Right lung (tissue), 5 donors: ENCODE data around the gene ARMH1. TPM values are rescaled to one million over a fixed set of nuclear protein-coding genes. Genes with fewer than 3 reads are reported as not detected.
A peak's percentile ranks its signal among the peaks of the same experiment; 100 is the strongest.
"Not testable (repeated sequence)": the region's sequence is repeated elsewhere in the genome, so short reads cannot be mapped to it uniquely, and the experiment has no call there.

Experiments
- DNase-seq, 2 donors: peaks; one replicate each; pipeline ENCODE4 v3.0.0-alpha.2; 2013
- polyA plus RNA-seq, 5 donors: library from polyadenylated mRNA; unstranded; fragments of 120-200 nt; gene quantifications; one replicate each; pipeline versions ENCODE4 v1.2.1 to v1.2.3, GENCODE V29; 2013; ENCODE audit warnings: inconsistent platforms in 1 of 5, low replicate concordance in 1 of 5; ENCODE audit not compliant: insufficient read length in 5 of 5, insufficient read depth in 1 of 5

Gene ARMH1
- polyA plus RNA-seq, 5 donors, result 5.1 to 7.7 (median 6.6) TPM

DNA sequence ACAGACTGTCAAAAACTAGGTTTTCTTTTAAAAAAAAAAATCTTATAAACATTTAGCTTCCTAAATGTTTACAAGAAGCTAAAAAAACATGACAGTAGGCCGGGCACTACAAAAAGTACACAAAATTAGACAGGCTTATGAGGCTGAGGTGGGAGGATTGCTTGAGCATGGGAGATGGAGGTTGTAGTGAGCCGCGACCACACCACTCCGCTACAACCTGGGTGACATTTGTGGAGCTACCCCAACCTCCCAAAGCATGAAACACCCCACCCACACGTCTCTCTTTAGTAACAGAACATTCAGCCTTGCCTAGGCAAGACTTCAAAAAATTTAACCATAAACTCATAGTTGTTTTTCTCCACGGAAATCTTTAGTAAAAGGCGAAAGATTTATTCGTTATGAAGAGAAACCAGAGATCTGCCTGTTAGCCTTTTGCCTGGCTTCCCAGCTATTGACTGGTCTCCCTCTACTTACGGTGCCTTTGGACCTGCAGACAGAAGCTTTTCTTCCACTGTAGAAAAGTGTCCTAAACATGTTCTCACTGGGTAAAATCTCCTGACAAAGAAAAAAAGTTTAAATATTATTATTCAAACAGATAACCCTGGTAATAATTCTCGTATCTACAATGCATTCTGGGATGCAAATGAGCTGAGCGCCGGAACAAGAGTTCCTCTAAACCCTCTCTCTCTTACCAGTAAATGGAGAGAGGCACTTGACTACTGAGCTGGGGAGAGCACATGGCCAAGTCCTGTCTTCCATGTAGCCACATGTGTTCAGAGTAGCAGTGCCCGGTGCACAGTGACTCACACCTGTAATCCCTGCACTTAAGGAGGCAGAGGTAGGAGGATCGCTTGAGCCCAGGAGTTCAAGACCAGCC is 47.2 kb downstream of the ARMH1 start:
- DNase-seq, result peak; percentile 45 to 58

GRCh38 chr1:44723064-44723463 is 48.5 kb downstream of the ARMH1 start:
- no peak for DNase-seq

DNA sequence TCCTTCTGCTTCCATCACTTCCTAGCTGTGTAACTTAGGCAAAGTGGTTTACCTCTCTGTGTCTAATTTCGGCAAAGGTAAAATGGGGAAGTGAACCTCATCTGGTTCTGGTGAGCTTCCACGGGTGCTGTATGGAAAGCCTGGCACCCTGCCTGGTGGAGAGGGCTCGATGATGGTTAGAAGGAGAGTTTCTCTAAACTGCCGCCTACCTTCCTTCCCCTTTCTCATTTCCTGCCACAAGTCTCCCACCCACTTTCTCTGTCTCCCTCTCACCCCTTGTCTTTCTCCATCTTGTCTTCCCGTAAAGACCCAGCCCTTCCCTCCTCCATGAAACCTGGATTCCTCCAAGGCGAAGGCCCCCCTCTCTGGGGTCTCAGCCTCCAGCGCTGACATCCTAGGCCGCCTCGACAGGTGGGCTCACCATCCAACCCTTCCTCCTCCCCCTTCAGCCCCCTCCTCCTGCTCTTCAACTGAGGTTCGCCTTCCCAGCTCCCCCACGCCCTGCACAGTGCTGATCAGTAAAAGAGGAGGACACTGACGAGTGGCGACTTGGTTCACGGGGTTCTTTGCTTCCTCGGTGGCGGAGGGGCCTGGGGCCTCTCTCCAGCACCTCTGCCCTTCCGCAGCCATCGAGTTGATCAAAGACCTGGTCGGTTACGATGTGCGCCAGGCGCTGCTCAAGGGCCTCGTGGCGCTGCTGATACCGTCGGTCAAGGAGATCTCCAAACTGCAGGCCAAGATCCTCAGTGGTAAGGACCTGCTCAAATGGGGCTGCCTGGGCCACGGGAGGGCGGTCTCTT is 49.2 kb downstream of the ARMH1 start:
- DNase-seq, result no peak

- no peak for DNase-seq
These were observed 49.9 kb downstream of the ARMH1 start for GRCh38 chr1:44724296-44724954.

GRCh38 chr1:44724955-44725698 is 50.6 kb downstream of the ARMH1 start:
- no peak for DNase-seq

DNA sequence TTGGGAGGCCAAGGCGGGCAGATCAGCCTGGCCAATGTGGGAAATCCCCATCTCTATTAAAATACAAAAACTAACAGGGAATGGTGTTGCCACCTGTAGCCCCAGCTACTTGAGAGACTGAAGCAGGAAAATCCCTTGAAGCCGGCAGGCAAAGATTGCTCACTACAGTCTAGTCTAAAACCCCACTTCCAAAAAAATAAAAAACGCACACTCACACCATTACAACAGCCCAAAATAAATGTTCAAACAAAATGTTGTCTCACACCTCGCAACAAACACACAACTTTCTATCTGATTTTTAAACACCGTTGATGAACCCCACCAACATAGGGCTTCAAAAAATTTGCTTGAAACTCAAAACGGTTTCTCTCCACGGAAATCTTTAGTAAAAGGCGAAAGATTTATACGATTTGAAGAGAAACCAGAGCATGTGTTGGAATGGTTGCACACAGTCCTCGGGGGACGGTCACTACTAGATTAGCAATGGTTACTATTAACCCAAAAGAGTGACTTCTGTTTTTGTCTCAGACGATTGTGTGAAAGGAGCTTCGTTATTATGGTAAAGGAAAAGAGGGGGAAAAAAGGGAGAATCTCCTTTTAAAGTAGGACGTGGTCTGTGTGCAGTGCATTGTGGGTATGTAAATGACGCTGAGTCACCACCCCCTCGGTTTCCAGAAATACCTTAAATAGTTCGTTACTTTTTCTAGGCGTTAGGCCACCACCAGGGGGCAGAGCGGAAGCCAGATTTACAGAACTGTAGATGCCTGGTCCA is 56.4 kb downstream of the ARMH1 start, which contains the start of gene RNU5D-1:
Gene RNU5D-1 (minus strand): TSS at position 430 of the 772 bp plus-strand sequence.
- peak; percentile 93 to 96 for DNase-seq

- DNase-seq, result no peak
These were observed 58.9 kb downstream of the ARMH1 start for GRCh38 chr1:44733365-44733764.

DNA sequence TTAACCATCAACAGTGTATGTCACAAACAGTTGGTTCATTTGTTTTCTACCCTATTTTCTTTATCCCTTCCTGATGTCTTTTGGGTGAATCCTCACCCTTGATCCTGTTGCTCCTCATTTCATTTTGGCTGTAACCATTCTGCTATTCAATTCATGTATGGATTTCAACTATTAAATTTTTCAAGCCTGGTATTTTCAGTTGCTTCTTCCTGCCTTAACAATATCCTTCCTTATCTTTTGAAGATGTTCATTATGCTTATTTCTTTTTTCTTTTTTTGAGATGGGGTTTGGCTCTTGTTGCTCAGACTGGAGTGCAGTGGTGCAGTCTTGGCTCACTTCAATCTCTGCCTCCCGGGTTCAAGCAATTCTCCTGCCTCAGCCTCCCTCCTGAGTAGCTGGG is 59.3 kb downstream of the ARMH1 start:
- DNase-seq, result no peak

GRCh38 chr1:44735992-44736391 is 61.5 kb downstream of the ARMH1 start:
- no peak for DNase-seq

GRCh38 chr1:44738953-44739306 is 64.4 kb downstream of the ARMH1 start:
- DNase-seq, result not testable (repeated sequence)

DNA sequence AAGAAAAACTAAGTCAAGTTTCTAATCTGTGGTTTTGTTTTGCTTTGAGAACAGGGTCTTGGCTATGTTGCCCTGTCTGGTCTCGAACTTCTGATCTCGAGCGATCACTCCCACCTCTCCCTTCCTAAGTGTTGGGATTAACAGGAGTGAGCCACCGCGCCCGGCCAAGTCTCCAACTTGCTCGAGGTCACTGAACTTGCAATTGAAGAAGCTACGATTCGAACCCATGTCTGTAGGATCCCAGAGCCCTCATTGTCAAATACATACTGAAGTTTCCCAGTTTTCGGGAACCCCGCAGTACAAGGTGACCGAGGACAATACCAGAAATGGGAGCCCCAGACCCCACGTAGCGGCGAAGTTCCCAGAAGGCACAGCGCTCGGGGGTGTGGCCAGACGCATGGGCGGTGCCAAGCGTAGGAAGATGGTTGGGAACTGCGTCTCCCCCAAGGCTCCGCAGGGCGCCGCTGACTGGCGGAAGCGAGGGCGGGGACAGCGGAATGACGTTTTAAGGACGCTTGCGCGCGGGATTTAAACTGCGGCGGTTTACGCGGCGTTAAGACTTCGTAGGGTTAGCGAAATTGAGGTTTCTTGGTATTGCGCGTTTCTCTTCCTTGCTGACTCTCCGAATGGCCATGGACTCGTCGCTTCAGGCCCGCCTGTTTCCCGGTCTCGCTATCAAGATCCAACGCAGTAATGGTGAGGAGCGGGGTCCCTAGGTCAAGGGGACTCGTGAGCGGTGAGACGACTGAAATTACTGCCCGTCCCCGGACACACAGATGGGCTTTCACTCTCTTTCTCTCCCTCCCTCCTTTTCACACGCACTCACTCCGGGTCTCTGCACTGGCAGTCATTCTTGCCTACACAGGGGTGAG is 65.0 kb downstream of the ARMH1 start, which contains the start of gene KIF2C:
Gene KIF2C (plus strand): TSS at position 531 of the 872 bp plus-strand sequence. CDS start 96 bp downstream, at position 627.
- DNase-seq, result peak; percentile 97

GRCh38 chr1:44740179-44740617 is 65.7 kb downstream of the ARMH1 start:
- no peak for DNase-seq

- no peak for DNase-seq
These were observed 68.7 kb downstream of the ARMH1 start for GRCh38 chr1:44743211-44743610.

GRCh38 chr1:44747878-44748277 is 73.4 kb downstream of the ARMH1 start:
- no peak for DNase-seq

GRCh38 chr1:44757420-44757819 is 82.9 kb downstream of the ARMH1 start:
- DNase-seq, result no peak

- no peak for DNase-seq
These were observed 84.6 kb downstream of the ARMH1 start for GRCh38 chr1:44759077-44759476.

DNA sequence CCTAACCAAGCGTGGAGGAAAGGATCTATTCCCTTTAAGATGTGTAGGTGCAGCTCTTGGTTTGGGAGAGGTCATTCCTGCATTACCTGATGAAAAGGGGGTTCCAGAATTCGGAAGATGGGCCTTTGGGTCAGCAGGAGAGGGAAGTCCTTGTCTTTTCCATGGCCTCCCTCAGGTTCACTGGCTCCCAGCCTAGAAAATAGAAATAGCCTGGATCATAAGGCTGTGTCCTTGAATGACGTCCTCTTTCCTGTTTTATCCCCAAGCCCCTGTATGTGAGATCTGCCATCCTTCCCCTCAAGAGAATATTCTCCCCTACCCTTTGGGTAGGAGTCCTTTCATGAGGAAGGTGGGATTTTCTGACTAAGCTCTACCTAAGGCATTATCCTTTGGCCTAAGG is 86.4 kb downstream of the ARMH1 start:
- DNase-seq, result no peak

- DNase-seq, result not testable (repeated sequence)
These were observed 91.9 kb downstream of the ARMH1 start for GRCh38 chr1:44766421-44766820.
